ENCODE measurements around the gene CPD.
"Not testable (repeated sequence)": the region's sequence is repeated elsewhere in the genome, so short reads cannot be mapped to it uniquely, and the experiment has no call there.

Gene CPD

DNA sequence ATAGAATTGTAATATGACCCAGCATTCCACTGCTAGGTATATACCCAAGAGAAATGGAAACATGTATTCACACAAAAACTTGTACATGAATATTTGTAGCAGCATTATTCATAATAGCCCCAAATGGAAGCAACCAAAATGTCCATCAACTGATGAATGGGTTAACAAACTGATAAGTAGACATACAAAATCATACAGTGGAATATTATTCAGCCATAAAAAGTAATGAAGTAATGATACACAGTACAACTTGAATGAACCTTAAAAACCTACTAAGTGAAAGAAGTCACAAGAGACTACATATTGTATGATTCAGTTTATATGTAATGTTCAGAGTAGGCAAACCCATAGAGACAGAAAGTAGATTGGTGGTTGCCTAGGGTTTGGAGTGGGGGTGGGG, 58.0 kb downstream of the CPD start:
- no peak for DNase-seq

- no peak for DNase-seq
Observed at GRCh38 chr17:30443721-30444120, 65.0 kb downstream of the CPD start.

DNA sequence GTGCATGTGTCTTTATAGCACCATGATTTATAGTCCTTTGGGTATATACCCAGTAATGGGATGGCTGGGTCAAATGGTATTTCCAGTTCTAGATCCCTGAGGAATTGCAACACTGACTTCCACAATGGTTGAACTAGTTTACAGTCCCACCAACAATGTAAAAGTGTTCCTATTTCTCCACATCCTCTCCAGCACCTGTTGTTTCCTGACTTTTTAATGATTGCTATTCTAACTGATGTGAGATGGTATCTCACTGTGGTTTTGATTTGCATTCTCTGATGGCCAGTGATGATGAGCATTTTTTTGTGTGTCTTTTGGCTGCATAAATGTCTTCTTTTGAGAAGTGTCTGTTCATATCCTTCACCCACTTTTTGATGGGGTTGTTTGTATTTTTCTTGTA, 67.9 kb downstream of the CPD start:
- not testable (repeated sequence) for DNase-seq

GRCh38 chr17:30449480-30449879, 70.8 kb downstream of the CPD start:
- no peak for DNase-seq

DNA sequence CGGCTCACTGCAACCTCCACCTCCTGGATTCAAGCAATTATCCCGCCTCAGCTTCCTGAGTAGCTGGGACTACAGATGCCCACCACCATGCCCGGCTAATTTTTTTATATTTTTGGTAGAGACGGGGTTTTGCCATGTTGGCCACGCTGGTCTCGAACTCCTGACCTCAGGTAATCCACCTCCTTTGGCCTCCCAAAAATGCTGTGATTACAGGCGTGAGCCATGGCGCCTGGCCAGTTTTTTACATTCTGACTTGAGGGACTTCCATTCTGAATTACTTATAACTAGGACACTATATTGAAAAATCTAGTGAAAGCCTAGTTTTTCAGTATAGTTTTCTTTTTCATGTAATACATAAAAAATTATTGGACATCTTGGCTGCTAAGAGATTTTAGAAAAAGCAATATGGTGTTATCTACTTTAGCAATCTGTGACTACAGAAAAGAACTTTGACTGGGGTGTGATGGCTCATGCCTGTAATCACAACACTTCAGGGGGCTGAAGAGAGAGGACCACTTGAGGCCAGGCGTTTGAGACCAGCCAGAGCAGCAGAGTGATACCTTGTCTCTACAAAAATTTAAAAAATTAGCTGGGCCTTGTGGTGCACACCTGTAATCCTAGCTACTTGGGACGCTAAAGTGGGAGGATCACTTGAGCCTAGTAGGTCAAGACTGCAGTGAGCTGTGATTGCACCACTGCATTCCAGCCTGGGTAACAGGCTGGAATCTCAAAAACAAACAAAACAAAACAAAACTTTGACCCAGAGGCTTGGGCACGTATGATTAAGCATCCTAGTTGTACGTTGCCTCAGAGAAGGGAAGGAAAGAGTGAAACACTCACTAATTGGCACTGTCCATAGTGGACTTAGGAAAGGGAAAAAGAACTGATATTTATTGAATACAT, 71.6 kb downstream of the CPD start:
- no peak for DNase-seq

DNA sequence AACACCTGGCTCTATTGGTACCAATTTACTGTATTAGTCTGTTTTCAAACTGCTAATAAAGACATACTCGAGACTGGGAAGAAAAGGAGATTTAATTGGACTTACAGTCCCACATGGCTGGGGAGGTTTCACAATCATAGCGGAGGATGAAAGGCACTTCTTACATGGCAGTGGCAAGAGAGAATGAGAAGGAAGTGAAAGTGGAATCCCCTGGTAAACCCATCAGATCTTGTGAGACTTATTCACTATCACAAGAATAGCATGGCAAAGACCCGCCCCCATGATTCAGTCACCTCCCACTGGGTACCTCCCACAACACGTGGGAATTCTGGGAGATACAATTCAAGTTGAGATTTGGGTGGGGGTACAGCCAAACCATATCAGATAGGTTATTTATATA, 75.9 kb downstream of the CPD start:
- no peak for DNase-seq

GRCh38 chr17:30458371-30458770, 79.6 kb downstream of the CPD start:
- DNase-seq, result no peak

GRCh38 chr17:30458797-30459413, 80.2 kb downstream of the CPD start:
- DNase-seq, result not testable (repeated sequence)

GRCh38 chr17:30468465-30468864, 89.7 kb downstream of the CPD start:
- DNase-seq, result no peak

DNA sequence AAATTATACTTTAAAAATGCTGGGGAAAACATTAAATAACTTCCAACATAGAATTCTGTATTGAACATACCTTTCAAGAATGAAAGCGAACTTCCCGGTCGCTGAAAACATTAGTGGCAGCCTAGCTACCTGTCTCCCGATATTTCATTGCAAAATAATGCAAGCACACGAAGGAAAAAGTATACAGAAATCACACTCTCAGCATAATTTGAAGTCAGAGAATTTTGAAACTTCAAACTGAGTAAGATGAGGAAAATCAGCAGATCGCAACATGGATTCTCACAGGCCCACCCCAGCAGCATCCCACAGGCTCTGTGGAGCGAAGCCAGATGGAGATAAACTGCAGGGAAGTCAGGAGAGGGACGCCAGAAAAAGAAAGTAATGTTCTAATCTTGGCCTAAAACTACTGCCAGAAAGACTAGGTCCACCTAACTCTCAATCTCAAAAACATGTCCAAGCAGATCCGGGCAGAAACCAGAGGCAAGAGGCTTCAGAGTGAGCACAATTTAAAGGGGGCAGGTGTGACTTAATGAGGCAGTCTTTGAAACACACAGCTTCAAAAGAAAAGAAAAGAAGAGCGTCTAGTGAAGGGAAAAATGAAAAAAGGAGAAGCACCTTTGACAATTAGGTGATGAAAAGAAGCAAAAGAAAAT, 93.6 kb downstream of the CPD start:
- DNase-seq, result no peak

GRCh38 chr17:30475206-30475605, 96.5 kb downstream of the CPD start:
- DNase-seq, result no peak

DNA sequence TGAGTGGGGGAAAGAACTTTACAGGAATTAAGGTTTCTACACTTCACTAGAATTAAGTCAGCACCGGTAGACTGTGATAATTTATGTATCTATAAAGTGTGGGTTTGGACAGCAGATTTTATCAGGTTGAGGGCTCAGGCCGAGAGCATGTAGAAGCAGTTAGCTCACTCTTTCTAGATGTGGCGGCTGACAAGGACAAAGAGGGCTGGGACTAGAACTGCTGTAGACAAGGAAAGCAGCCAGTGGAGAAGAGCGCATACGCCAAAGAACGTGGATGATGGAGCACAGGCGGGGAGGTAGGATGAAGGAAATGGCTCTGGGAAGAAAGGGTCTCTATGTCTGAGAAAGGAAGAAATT, 98.0 kb downstream of the CPD start:
- DNase-seq, result peak; percentile 5 to 49

DNA sequence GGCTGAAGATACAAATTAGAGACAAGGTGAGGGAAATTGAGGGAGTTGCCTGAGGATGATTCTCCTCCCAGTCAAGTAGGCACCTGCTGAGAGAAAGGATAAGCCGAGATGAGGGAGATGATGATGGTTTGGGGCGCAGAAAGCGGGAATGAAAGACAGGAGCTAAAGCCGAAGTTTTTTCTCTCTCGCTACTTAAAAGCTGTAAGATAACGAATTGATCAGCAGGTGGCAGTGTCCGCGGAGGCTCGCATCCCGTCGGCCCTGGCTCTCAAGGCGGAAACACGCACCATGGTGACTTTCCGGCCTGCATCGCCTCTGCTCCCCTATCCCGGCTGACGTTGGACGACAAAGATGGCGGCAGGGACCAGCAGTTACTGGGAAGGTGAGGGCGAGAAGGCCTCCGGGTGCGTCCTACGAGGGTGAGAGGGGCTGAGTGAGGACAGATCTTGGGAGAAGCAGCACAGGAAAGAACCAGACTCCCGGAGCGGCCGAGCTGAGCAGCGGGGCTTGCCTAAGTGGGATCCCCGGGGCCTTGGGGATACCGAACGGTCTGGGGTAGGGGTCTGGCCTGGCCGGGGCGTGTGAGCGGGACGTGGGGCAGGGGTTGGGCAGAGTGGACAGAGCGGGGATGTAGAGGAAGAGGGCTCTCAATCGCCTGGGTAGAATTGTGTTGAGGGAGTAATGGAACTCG, 98.5 kb downstream of the CPD start, which contains the start of gene GOSR1:
Gene GOSR1 (plus strand): TSS at position 326 of the 691 bp plus-strand sequence. CDS start 26 bp downstream, at position 352.
- peak; percentile 85 to 98 for DNase-seq

GRCh38 chr17:30477774-30478115, 99.0 kb downstream of the CPD start:
- no peak for DNase-seq

DNA sequence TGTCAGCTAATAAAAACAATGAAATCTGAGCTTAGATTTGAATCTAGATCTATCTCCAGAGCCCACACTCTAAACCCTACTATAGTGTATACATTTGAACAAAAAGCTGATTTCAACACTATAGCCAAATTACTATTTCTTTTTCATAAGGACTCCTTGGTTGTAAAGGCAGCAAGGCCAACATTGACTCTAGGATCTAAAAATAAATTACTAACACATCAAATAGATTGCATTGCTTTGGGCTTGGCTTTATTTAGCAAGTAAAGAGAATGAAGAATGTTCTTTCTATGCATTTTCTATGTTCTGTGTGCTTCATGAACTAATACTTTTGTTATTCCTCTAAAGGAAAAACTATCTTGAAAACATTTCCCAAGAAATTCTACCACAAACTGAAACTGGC, 103.8 kb downstream of the CPD start:
- no peak for DNase-seq

DNA sequence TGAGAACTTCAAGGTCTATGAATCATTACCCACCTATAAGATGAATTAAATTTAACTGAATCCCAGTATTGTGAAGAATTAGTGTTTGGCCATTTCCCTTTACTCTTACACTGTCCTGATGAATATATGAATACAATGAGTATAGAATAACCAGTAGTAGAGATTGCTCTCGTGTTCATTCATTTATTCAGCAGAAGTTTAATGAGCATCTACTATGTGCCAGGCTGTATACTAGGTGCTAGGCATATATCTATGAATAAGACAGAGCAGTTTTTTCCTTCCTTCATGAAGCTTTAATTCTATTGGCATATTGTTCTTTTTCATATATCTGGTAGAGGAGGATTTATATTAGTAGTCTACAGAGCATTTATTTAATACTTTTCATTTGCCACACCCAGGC, 104.4 kb downstream of the CPD start:
- DNase-seq, result no peak

- no peak for DNase-seq
Observed at GRCh38 chr17:30493780-30494179, 115.1 kb downstream of the CPD start.

DNA sequence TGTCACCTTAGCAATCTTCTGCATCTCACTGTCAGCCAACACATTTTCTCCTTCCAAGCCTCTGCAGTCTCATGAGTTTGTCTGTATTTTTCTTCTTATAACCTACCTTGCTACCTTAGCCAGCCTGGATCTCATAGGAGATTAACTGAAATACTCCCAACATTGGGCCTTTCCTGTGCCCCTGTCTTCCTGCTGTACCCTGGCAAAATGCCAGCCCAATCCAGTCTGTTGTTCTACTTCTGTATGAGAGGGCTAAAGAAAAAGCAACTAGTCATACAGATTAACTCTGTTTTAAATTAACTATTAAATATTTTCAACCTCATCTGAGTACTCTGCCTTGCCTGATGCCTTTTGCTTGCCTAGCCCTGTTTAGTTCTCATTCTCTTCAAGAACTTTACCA, 116.9 kb downstream of the CPD start:
- DNase-seq, result no peak

GRCh38 chr17:30503558-30503957, 124.8 kb downstream of the CPD start:
- DNase-seq, result no peak

DNA sequence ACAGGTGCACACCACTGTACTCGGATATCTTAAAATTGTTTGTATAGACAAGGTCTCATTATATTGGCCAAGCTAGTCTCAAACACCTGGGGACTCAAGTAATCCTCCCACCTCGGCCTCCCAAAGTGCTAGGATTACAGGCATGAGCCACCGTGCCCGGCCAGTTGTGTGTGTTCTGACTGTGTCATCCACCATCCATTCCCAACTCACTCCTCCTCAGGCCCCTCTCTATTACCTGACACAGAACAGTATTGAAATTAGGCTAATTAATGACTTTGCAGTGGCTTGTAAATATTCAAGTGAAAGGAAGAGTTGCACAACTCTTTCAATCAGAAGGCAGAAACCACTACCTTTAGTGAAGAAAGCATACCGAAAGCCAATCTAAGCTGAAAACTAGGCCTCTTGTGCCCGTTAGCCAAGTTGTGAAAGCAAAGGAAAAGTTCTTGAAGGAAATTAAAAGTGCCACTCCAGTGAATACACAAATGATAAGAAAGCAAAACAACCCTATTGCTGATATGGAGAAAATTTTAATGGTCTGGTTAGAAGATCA, 127.2 kb downstream of the CPD start:
- DNase-seq, result no peak

- DNase-seq, result no peak
Observed at GRCh38 chr17:30506481-30506880, 127.8 kb downstream of the CPD start.

GRCh38 chr17:30513346-30513745, 134.6 kb downstream of the CPD start:
- no peak for DNase-seq

All from NCI-H526 (cell line).